ENCODE results near the gene CIT. TPM values are rescaled to one million over a fixed set of nuclear protein-coding genes. Genes with fewer than 3 reads are reported as not detected.

Gene CIT
- total and polyA plus RNA-seq, 2 donors (not counting 1 experiment from before 2014, with no cell fraction given) = 6.8 to 25.4 TPM

- Histone ChIP-seq H4K20me1 (ENCODE audit: control insufficient read depth, extremely low read depth, insufficient read depth, low read length) (no peaks in the 10 kb centered on the region), H3K79me2 (ENCODE audit: control insufficient read depth, insufficient read depth, low read length) (peaks cover 15% of the 10 kb centered on the region), H3K9me3 (ENCODE audit: control insufficient read depth, insufficient read depth, low read depth, low read length) (no peaks in the 10 kb centered on the region), H3K27ac (ENCODE audit: insufficient read depth, low read length) (no peak overlapping the region), H3K4me2 (ENCODE audit: extremely low read depth, insufficient read depth, low read length) (no peak overlapping the region), H3K4me3 (replicated peaks in 1 of 4; ENCODE audit: control extremely low read depth in 1 of 4, insufficient read depth in 1 of 4, low read depth in 3 of 4, low read length in 4 of 4) (no peak overlapping the region), H2AFZ (ENCODE audit: low read length) (no peak overlapping the region), H3K4me1 (ENCODE audit: control insufficient read depth, extremely low read depth, insufficient read depth, low read length) (no peaks in the 10 kb centered on the region), H3K9ac (ENCODE audit: insufficient read depth, low read length) (no peak overlapping the region), H3K27me3 (ENCODE audit: control insufficient read depth, insufficient read depth, low read length) (no peaks in the 10 kb centered on the region), H3K36me3 (ENCODE audit: control insufficient read depth, insufficient read depth, low read length) (peaks cover 17% of the 10 kb centered on the region)
- TF ChIP-seq CTCF (conservative IDR thresholded peaks at IDR 0.05 in 1 of 2, IDR thresholded peaks at IDR 0.05 in 1 of 2; ENCODE audit: low read depth in 1 of 2, low read length in 2 of 2) (no peak), EZH2 (IDR thresholded peaks at IDR 0.05; ENCODE audit: low read length, missing control alignments) (no peak)
- DNase-seq (ENCODE audit: low read depth in 2 of 2) = no peak
Observed at GRCh38 chr12:119672194-119672593, 204.9 kb downstream of the CIT start.

- Histone ChIP-seq H3K9ac (ENCODE audit: insufficient read depth, low read length) (no peak overlapping the region), H3K27ac (ENCODE audit: insufficient read depth, low read length) (no peak overlapping the region), H2AFZ (ENCODE audit: low read length) (no peak overlapping the region), H3K9me3 (ENCODE audit: control insufficient read depth, insufficient read depth, low read depth, low read length) (no peaks in the 10 kb centered on the region), H3K4me3 (replicated peaks in 1 of 4; ENCODE audit: control extremely low read depth in 1 of 4, insufficient read depth in 1 of 4, low read depth in 3 of 4, low read length in 4 of 4) (no peak overlapping the region), H3K4me1 (ENCODE audit: control insufficient read depth, extremely low read depth, insufficient read depth, low read length) (no peaks in the 10 kb centered on the region), H3K4me2 (ENCODE audit: extremely low read depth, insufficient read depth, low read length) (no peak overlapping the region), H3K27me3 (ENCODE audit: control insufficient read depth, insufficient read depth, low read length) (no peaks in the 10 kb centered on the region), H4K20me1 (ENCODE audit: control insufficient read depth, extremely low read depth, insufficient read depth, low read length) (no peaks in the 10 kb centered on the region), H3K79me2 (ENCODE audit: control insufficient read depth, insufficient read depth, low read length) (peaks cover 15% of the 10 kb centered on the region), H3K36me3 (ENCODE audit: control insufficient read depth, insufficient read depth, low read length) (peaks cover 12% of the 10 kb centered on the region)
- DNase-seq (ENCODE audit: low read depth in 2 of 2) = no peak
- no peak for TF ChIP-seq EZH2 (IDR thresholded peaks at IDR 0.05; ENCODE audit: low read length, missing control alignments)
- no peak for TF ChIP-seq CTCF (conservative IDR thresholded peaks at IDR 0.05 in 1 of 2, IDR thresholded peaks at IDR 0.05 in 1 of 2; ENCODE audit: low read depth in 1 of 2, low read length in 2 of 2)
Observed at GRCh38 chr12:119671070-119671469, 206.1 kb downstream of the CIT start.

- H3K4me2 ChIP-seq (ENCODE audit: extremely low read depth, insufficient read depth, low read length) = no peak overlapping the region
Observed at GRCh38 chr12:119669744-119670472, 207.2 kb downstream of the CIT start.

More at GRCh38 chr12:119669744-119670472, 207.2 kb downstream of the CIT start:
- no peaks in the 10 kb centered on the region for H3K4me1 ChIP-seq (ENCODE audit: control insufficient read depth, extremely low read depth, insufficient read depth, low read length)
- H3K9me3 ChIP-seq (ENCODE audit: control insufficient read depth, insufficient read depth, low read depth, low read length) = no peaks in the 10 kb centered on the region
- peaks cover 8% of the 10 kb centered on the region for H3K36me3 ChIP-seq (ENCODE audit: control insufficient read depth, insufficient read depth, low read length)
- H3K4me3 ChIP-seq (replicated peaks in 1 of 4; ENCODE audit: control extremely low read depth in 1 of 4, insufficient read depth in 1 of 4, low read depth in 3 of 4, low read length in 4 of 4) = peak overlapping the region in 1 of 4 experiments; percentile 2
- no peaks in the 10 kb centered on the region for H3K27me3 ChIP-seq (ENCODE audit: control insufficient read depth, insufficient read depth, low read length)
- H3K27ac ChIP-seq (ENCODE audit: insufficient read depth, low read length) = no peak overlapping the region
- no peaks in the 10 kb centered on the region for H4K20me1 ChIP-seq (ENCODE audit: control insufficient read depth, extremely low read depth, insufficient read depth, low read length)
- H2AFZ ChIP-seq (ENCODE audit: low read length) = no peak overlapping the region
- H3K9ac ChIP-seq (ENCODE audit: insufficient read depth, low read length) = no peak overlapping the region
- peaks cover 15% of the 10 kb centered on the region for H3K79me2 ChIP-seq (ENCODE audit: control insufficient read depth, insufficient read depth, low read length)
- DNase-seq (ENCODE audit: low read depth in 2 of 2) = no peak
- TF ChIP-seq CTCF (conservative IDR thresholded peaks at IDR 0.05 in 1 of 2, IDR thresholded peaks at IDR 0.05 in 1 of 2; ENCODE audit: low read depth in 1 of 2, low read length in 2 of 2) (no peak), EZH2 (IDR thresholded peaks at IDR 0.05; ENCODE audit: low read length, missing control alignments) (no peak)

Measured in fibroblast of lung (primary cell).